GM12875 (cell line): ENCODE measurements around the gene FAM43B.
"Not testable (repeated sequence)": the region's sequence is repeated elsewhere in the genome, so short reads cannot be mapped to it uniquely, and the experiment has no call there.

Experiments used
- H3K4me3 ChIP-seq: one replicate; pipeline ENCODE4 v1.5.1; 2011; ENCODE audit warnings: low read depth, low read length, control low read depth
- CTCF ChIP-seq: IDR thresholded peaks from 2 replicates; pipeline ENCODE4 v1.5.1; 2011; ENCODE audit warnings: low read depth, mild to moderate bottlenecking, control low read depth, inconsistent platforms, low read length, moderate library complexity, borderline replicate concordance; ENCODE audit not compliant: insufficient read depth

The FAM43B gene

GRCh38 chr1:20551945-20552727 lies at the start of gene FAM43B:
TSS of gene FAM43B (plus strand) at chr1:20552573. CDS start at chr1:20552974, 401 bp downstream.
- H3K4me3 ChIP-seq = no peak within 1 kb of the TSS

GRCh38 chr1:20505488-20505887 lies 46.9 kb upstream of the FAM43B start:
- H3K4me3 ChIP-seq = no peak overlapping the region
- TF ChIP-seq CTCF = no peak

More at GRCh38 chr1:20551945-20552727, at the start of gene FAM43B:
- TF ChIP-seq CTCF = no peak

- no peak for TF ChIP-seq CTCF
- peak overlapping the region; percentile 90 for H3K4me3 ChIP-seq
Measured at GRCh38 chr1:20507248-20507563, 45.2 kb upstream of the FAM43B start.

GRCh38 chr1:20507564-20508410 lies 44.6 kb upstream of the FAM43B start, which contains the start of gene MUL1:
TSS of gene MUL1 (minus strand) at chr1:20508151. CDS start at chr1:20508024, 127 bp downstream.
- H3K4me3 ChIP-seq = peak within 1 kb of the TSS; percentile 90
- TF ChIP-seq CTCF = no peak

GRCh38 chr1:20508411-20508771 lies 44.0 kb upstream of the FAM43B start:
- no peak for TF ChIP-seq CTCF
- peak overlapping the region; percentile 90 for H3K4me3 ChIP-seq

- H3K4me3 ChIP-seq = no peak overlapping the region
- TF ChIP-seq CTCF = no peak
Measured at GRCh38 chr1:20511518-20512428, 40.6 kb upstream of the FAM43B start.

GRCh38 chr1:20519609-20520262 lies 32.6 kb upstream of the FAM43B start:
- H3K4me3 ChIP-seq = not testable (repeated sequence)
